GM12865 (cell line): Measurements from ENCODE around the gene CADPS2.
"Not testable (repeated sequence)": the region's sequence is repeated elsewhere in the genome, so short reads cannot be mapped to it uniquely, and the experiment has no call there.

Source experiments
- DNase-seq: peaks from one replicate; pipeline ENCODE4 v3.0.0; 2010; ENCODE audit warnings: low read depth
- H3K4me3 ChIP-seq: 2 replicates; pipeline ENCODE4 v1.5.1; 2011; ENCODE audit warnings: mild to moderate bottlenecking, low read depth, low read length, control low read depth
- CTCF ChIP-seq: IDR thresholded peaks from 2 replicates; pipeline ENCODE4 v1.5.1; 2011; ENCODE audit warnings: low read length, control low read depth, low read depth, inconsistent platforms; ENCODE audit not compliant: insufficient read depth; ENCODE audit errors: missing control alignments

Gene CADPS2

GRCh38 chr7:122691569-122692235 lies 194.6 kb downstream of the CADPS2 start:
- no peak for TF ChIP-seq CTCF
- DNase-seq, result no peak
- no peak overlapping the region for H3K4me3 ChIP-seq

- DNase-seq, result peak; percentile 17
- no peak for TF ChIP-seq CTCF
- no peak overlapping the region for H3K4me3 ChIP-seq
These were observed 196.7 kb downstream of the CADPS2 start for GRCh38 chr7:122689346-122690109.

- H3K4me3 ChIP-seq, result no peak overlapping the region
- DNase-seq, result no peak
- no peak for TF ChIP-seq CTCF
These were observed 197.8 kb downstream of the CADPS2 start for GRCh38 chr7:122688400-122688998.

- TF ChIP-seq CTCF, result no peak
- no peak for DNase-seq
- H3K4me3 ChIP-seq, result no peak overlapping the region
These were observed 199.8 kb downstream of the CADPS2 start for GRCh38 chr7:122686360-122686878.

- TF ChIP-seq CTCF, result no peak
- H3K4me3 ChIP-seq, result no peak overlapping the region
- no peak for DNase-seq
These were observed 201.8 kb downstream of the CADPS2 start for GRCh38 chr7:122684504-122684903.

- TF ChIP-seq CTCF, result no peak
- H3K4me3 ChIP-seq, result no peak overlapping the region
- no peak for DNase-seq
These were observed 203.3 kb downstream of the CADPS2 start for GRCh38 chr7:122682815-122683550.

GRCh38 chr7:122681186-122681585 lies 205.1 kb downstream of the CADPS2 start:
- not testable (repeated sequence) for H3K4me3 ChIP-seq, DNase-seq
